Sciatic nerve (tissue), 2 donors: ENCODE measurements around the gene ERC2. TPM values are rescaled to one million over a fixed set of nuclear protein-coding genes. Genes with fewer than 3 reads are reported as not detected.

Source experiments
- ATAC-seq: fragments of 200-7000 bp; cut with Tn5 transposase; one replicate; pipeline ENCODE4 v1.9.1; 2020; ENCODE audit warnings: mild to moderate bottlenecking, moderate library complexity
- DNase-seq: peaks from one replicate; pipeline ENCODE4 v3.0.0-alpha.2; 2020; ENCODE audit warnings: low spot score
- intact Hi-C: fragments of 100-400 bp; cut with DNase I; formaldehyde crosslinking; loops from one replicate; pipeline ENCODE4 v1.14.2; 2022
- total RNA-seq: library from RNA; stranded (reverse); fragmentation: NEBNext Ultra II Directional; extraction: Animal tissue kit (Norgen Biotek cat#: 25700); gene quantifications from one replicate; pipeline ENCODE4 v1.2.1, GENCODE V29; 2021
- donor health status: DM: no; HTN: no; CAD: no.
- donor health status: DM: no; HTN: no; CAD: no.

The ERC2 gene
- total RNA-seq, 1 donor from 2014 or later, result 1.7 TPM

GRCh38 chr3:56209982-56210751 is 258.1 kb downstream of the ERC2 start:
- intact Hi-C loops, result no loop called here
- DNase-seq (no peak), ATAC-seq (no peak)

- no peak for ATAC-seq
- intact Hi-C loops, result no loop called here
These were observed 260.3 kb downstream of the ERC2 start for GRCh38 chr3:56207922-56208321.

GRCh38 chr3:56205406-56205805 is 262.9 kb downstream of the ERC2 start:
- DNase-seq, result no peak
- intact Hi-C loops, result no loop called here
- no peak for ATAC-seq

More at GRCh38 chr3:56207922-56208321, 260.3 kb downstream of the ERC2 start:
- no peak for DNase-seq

GRCh38 chr3:56202997-56203396 is 265.3 kb downstream of the ERC2 start:
- no peak for DNase-seq
- no peak for ATAC-seq
- intact Hi-C loops, result no loop called here

- no peak for ATAC-seq
- no peak for DNase-seq
- intact Hi-C loops, result no loop called here
These were observed 266.9 kb downstream of the ERC2 start for GRCh38 chr3:56201407-56201806.

- no peak for DNase-seq
- intact Hi-C loops, result no loop called here
- ATAC-seq, result no peak
These were observed 268.0 kb downstream of the ERC2 start for GRCh38 chr3:56200251-56200650.

GRCh38 chr3:56197991-56198390 is 270.3 kb downstream of the ERC2 start:
- ATAC-seq, result no peak
- intact Hi-C loops, result no loop called here
- DNase-seq, result no peak

- ATAC-seq, result peak; percentile 88
- DNase-seq, result no peak
- intact Hi-C loops, result no loop called here
These were observed 270.9 kb downstream of the ERC2 start for GRCh38 chr3:56197259-56197965.

GRCh38 chr3:56196700-56197099 is 271.6 kb downstream of the ERC2 start:
- intact Hi-C loops, result no loop called here
- ATAC-seq (peak; percentile 86), DNase-seq (no peak)

GRCh38 chr3:56193519-56193918 is 274.7 kb downstream of the ERC2 start:
- DNase-seq (no peak), ATAC-seq (no peak)
- intact Hi-C loops, result no loop called here

- DNase-seq, result no peak
- ATAC-seq, result no peak
- intact Hi-C loops, result no loop called here
These were observed 276.3 kb downstream of the ERC2 start for GRCh38 chr3:56192001-56192400.

- ATAC-seq, result no peak
These were observed 277.4 kb downstream of the ERC2 start for GRCh38 chr3:56190771-56191305.

GRCh38 chr3:56190130-56190529 is 278.1 kb downstream of the ERC2 start:
- intact Hi-C loops, result no loop called here
- no peak for ATAC-seq
- no peak for DNase-seq

More at GRCh38 chr3:56190771-56191305, 277.4 kb downstream of the ERC2 start:
- no peak for DNase-seq
- intact Hi-C loops, result no loop called here

GRCh38 chr3:56189536-56189935 is 278.7 kb downstream of the ERC2 start:
- DNase-seq (no peak), ATAC-seq (no peak)
- intact Hi-C loops, result no loop called here

- ATAC-seq, result no peak
These were observed 280.1 kb downstream of the ERC2 start for GRCh38 chr3:56188201-56188600.

GRCh38 chr3:56187051-56187450 is 281.2 kb downstream of the ERC2 start:
- DNase-seq (no peak), ATAC-seq (no peak)
- intact Hi-C loops, result no loop called here

More at GRCh38 chr3:56188201-56188600, 280.1 kb downstream of the ERC2 start:
- DNase-seq, result no peak
- intact Hi-C loops, result no loop called here

GRCh38 chr3:56185827-56186226 is 282.4 kb downstream of the ERC2 start:
- ATAC-seq (no peak), DNase-seq (no peak)
- intact Hi-C loops, result no loop called here

- ATAC-seq (no peak), DNase-seq (no peak)
- intact Hi-C loops, result no loop called here
These were observed 284.7 kb downstream of the ERC2 start for GRCh38 chr3:56183529-56183928.

GRCh38 chr3:56180433-56180832 is 287.8 kb downstream of the ERC2 start:
- DNase-seq (no peak), ATAC-seq (no peak)
- intact Hi-C loops, result no loop called here

GRCh38 chr3:56173601-56174000 is 294.7 kb downstream of the ERC2 start:
- intact Hi-C loops, result no loop called here
- ATAC-seq (no peak), DNase-seq (no peak)
